Cardiac muscle cell (in vitro differentiated cells and primary cell): ENCODE data around the gene OAS3. TPM values are rescaled to one million over a fixed set of nuclear protein-coding genes. Genes with fewer than 3 reads are reported as not detected.

ENCODE experiments used
- DNase-seq, 2 donors: peaks; one replicate each; pipeline versions ENCODE4 v3.0.0 to v3.0.0-alpha.2; 2010 to 2017; ENCODE audit warnings: low read depth in 1 of 2, low spot score in 1 of 2
- H3K27ac ChIP-seq: fragments of 200-600 bp; sonication (generic); 2 replicates; pipeline ENCODE4 v1.5.1; 2016
- H3K27me3 ChIP-seq: fragments of 200-600 bp; sonication (generic); 2 replicates; pipeline ENCODE4 v1.6.0; 2016; ENCODE audit warnings: control low read depth
- H3K36me3 ChIP-seq: fragments of 200-600 bp; sonication (generic); 2 replicates; pipeline ENCODE4 v1.5.1; 2016; ENCODE audit warnings: control low read depth
- H3K4me1 ChIP-seq: fragments of 200-600 bp; sonication (generic); 2 replicates; pipeline ENCODE4 v1.8.1; 2017; ENCODE audit warnings: low read depth, mild to moderate bottlenecking, mixed run types
- H3K4me3 ChIP-seq: fragments of 200-600 bp; sonication (generic); 2 replicates; pipeline ENCODE4 v1.5.1; 2016; ENCODE audit warnings: mild to moderate bottlenecking
- H3K9me3 ChIP-seq: fragments of 200-600 bp; sonication (generic); 2 replicates; pipeline ENCODE4 v1.5.1; 2017; ENCODE audit warnings: low read depth, mild to moderate bottlenecking, control low read depth
- CTCF ChIP-seq: IDR thresholded peaks from 2 replicates; pipeline ENCODE4 v1.5.1; 2012; ENCODE audit warnings: low read depth, mild to moderate bottlenecking, low read length
- polyA plus RNA-seq: library from polyadenylated mRNA; unstranded; fragments of >200 nt; fragmentation: Nextera tagmentation; extraction: Ambion mirVana; gene quantifications from 2 replicates; pipeline ENCODE4 v1.2.1, GENCODE V29; 2016
- total RNA-seq: library from RNA; depleted of rRNA; stranded (reverse); fragments of >200 nt; gene quantifications from 2 replicates; pipeline ENCODE4 v1.2.3, GENCODE V29; 2016

The OAS3 gene
- total and polyA plus RNA-seq, 2 experiments from 2014 or later, result 0.36 TPM; not detected in 1

DNA sequence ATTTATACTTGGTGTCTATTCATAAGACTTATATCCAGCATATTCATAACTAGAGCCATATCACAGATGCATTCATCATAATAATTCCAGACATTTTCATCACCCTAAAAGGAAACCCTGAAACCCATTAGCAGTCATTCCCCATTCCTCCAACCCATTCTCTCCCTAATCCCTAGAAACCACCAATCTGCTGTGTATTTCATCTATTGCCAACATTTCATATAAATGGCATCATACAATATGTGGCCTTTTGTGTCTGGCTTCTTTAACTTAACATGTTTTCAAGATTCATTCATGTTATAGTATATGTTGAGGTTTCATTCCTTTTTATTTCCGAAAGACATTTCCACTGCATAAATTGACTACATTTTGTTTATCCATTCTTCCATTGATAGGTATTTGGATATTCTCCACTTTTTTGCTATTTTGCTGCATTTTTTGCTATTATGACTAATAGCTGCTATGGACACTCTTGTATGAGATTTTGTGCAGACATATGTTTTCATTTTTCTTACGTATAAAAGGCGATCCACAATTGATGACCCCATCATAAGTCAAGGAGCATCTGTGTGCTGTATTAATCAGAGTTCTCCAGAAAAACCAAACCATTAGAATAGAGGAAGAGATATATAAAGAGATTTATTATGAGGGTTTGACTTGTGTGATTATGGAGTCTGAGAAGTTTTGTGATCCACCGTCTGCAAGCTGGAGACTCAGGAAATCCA is 34.9 kb downstream of the OAS3 start:
- DNase-seq, result no peak
- Histone ChIP-seq H3K9me3 (no peaks in the 10 kb centered on the region), H3K4me1 (no peaks in the 10 kb centered on the region), H3K27me3 (no peaks in the 10 kb centered on the region), H3K4me3 (no peak overlapping the region), H3K27ac (no peak overlapping the region), H3K36me3 (no peaks in the 10 kb centered on the region)
- no peak for TF ChIP-seq CTCF

- H3K36me3 ChIP-seq, result no peaks in the 10 kb centered on the region
- H3K27me3 ChIP-seq, result no peaks in the 10 kb centered on the region
- DNase-seq, result no peak
- no peak overlapping the region for H3K27ac ChIP-seq
- H3K4me1 ChIP-seq, result no peaks in the 10 kb centered on the region
- TF ChIP-seq CTCF, result no peak
- H3K4me3 ChIP-seq, result no peak overlapping the region
- no peaks in the 10 kb centered on the region for H3K9me3 ChIP-seq
Measured at GRCh38 chr12:112973818-112974231, 35.6 kb downstream of the OAS3 start.

- TF ChIP-seq CTCF, result no peak
- no peaks in the 10 kb centered on the region for H3K9me3 ChIP-seq
Measured at GRCh38 chr12:112974904-112975303, 36.6 kb downstream of the OAS3 start.

GRCh38 chr12:112977139-112977538 is 38.9 kb downstream of the OAS3 start:
- DNase-seq, result no peak
- Histone ChIP-seq H3K4me3 (no peak overlapping the region), H3K36me3 (no peaks in the 10 kb centered on the region), H3K9me3 (no peaks in the 10 kb centered on the region), H3K27ac (no peak overlapping the region), H3K27me3 (no peaks in the 10 kb centered on the region), H3K4me1 (no peaks in the 10 kb centered on the region)
- TF ChIP-seq CTCF, result no peak

More at GRCh38 chr12:112974904-112975303, 36.6 kb downstream of the OAS3 start:
- no peak for DNase-seq
- Histone ChIP-seq H3K4me3 (no peak overlapping the region), H3K27me3 (no peaks in the 10 kb centered on the region), H3K27ac (no peak overlapping the region), H3K4me1 (no peaks in the 10 kb centered on the region), H3K36me3 (no peaks in the 10 kb centered on the region)

- no peak for DNase-seq
- Histone ChIP-seq H3K9me3 (no peaks in the 10 kb centered on the region), H3K4me1 (no peaks in the 10 kb centered on the region), H3K36me3 (no peaks in the 10 kb centered on the region), H3K4me3 (no peak overlapping the region), H3K27ac (no peak overlapping the region), H3K27me3 (no peaks in the 10 kb centered on the region)
- TF ChIP-seq CTCF, result no peak
Measured at GRCh38 chr12:112977641-112978040, 39.4 kb downstream of the OAS3 start.
